D721Med (cell line): ENCODE measurements around the gene IQCK.
A peak's percentile ranks its signal among the peaks of the same experiment; 100 is the strongest.

Experiments
- DNase-seq: peaks from one replicate; pipeline ENCODE4 v3.0.0; 2011; ENCODE audit warnings: low spot score; ENCODE audit not compliant: insufficient read length
- FAIRE-seq: peaks from 2 replicates; lab custom pipeline; 2011; peaks lifted over from hg19 to GRCh38; lab: Jason Lieb, UNC
- CTCF ChIP-seq: IDR thresholded peaks from 2 replicates; pipeline ENCODE4 v1.5.1; 2012; ENCODE audit warnings: mild to moderate bottlenecking, control low read depth; ENCODE audit not compliant: insufficient read depth; ENCODE audit errors: missing control alignments

Gene IQCK

GRCh38 chr16:19743816-19744159 lies 25.7 kb downstream of the IQCK start:
- no peak for TF ChIP-seq CTCF
- no peak for FAIRE-seq
- DNase-seq, result no peak

- DNase-seq (no peak), FAIRE-seq (no peak)
- no peak for TF ChIP-seq CTCF
Observed at GRCh38 chr16:19744670-19745069, 26.6 kb downstream of the IQCK start.

GRCh38 chr16:19745286-19746010 lies 27.4 kb downstream of the IQCK start:
- no peak for TF ChIP-seq CTCF
- DNase-seq, result no peak
- no peak for FAIRE-seq

- no peak for FAIRE-seq
- TF ChIP-seq CTCF, result no peak
- no peak for DNase-seq
Observed at GRCh38 chr16:19746561-19746960, 28.5 kb downstream of the IQCK start.

GRCh38 chr16:19748389-19749168 lies 30.5 kb downstream of the IQCK start:
- DNase-seq (peak; percentile 33), FAIRE-seq (peak; percentile 85)
- TF ChIP-seq CTCF, result no peak

- no peak for TF ChIP-seq CTCF
- no peak for FAIRE-seq
- DNase-seq, result no peak
Observed at GRCh38 chr16:19749571-19750080, 31.6 kb downstream of the IQCK start.
